Stimulated activated CD8-positive, alpha-beta memory T cell treated with anti-CD3 and anti-CD28 coated beads, Interleukin-12 subunit alpha, Interleukin-12 subunit beta, amount 100 ng/mL, for 4 hours (primary cell): Measurements from ENCODE around the gene GPR161.
"Not testable (repeated sequence)": the region's sequence is repeated elsewhere in the genome, so short reads cannot be mapped to it uniquely, and the experiment has no call there.

Experiments
- DNase-seq: peaks from one replicate; pipeline ENCODE4 v3.0.0-alpha.2; 2020; ENCODE audit warnings: low read depth

The GPR161 gene

DNA sequence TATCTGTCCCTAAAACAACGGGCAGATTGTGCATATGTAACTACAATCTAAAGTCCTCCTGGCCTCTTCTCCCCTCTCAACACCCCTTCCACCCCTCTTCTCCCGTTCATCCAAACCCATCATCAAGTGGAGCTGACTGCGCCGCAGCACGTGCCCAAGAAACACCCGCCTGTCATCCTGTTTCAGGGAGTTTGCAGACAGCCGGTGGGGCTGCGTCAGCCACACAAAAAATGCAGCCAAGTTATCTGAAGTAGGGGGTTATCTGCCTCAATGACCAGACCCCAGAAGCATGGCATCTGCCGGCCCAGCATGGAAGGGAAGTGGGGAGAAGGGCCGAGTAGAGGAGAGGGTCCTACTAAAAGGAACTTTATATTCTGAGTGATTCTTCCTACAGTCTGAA is 49.0 kb downstream of the GPR161 start:
- no peak for DNase-seq

GRCh38 chr1:168086438-168086837 is 50.3 kb downstream of the GPR161 start:
- no peak for DNase-seq

DNA sequence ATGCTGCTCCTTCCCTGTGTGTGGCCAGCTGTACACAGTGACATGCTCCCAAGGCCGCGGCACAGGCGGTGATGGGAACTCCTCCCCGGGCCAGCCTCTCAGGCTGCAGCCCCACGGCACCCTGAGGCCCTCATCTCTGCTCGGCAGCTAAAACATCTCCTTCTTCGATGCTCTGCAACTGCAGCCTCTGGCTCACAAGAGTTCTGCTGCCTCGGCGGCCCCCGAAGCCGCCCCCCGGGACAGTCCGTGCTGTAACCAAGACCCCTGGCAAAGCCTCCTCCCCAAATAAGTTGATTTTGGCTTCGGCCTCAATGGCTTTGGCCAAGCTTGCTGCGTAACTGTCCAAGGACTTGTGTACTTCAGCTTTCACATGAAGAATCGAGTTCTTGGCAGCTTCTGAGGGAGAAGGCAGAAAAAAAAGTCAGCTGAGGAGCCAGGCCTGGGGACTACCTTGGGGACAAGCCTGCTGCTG is 51.3 kb downstream of the GPR161 start:
- DNase-seq, result no peak

DNA sequence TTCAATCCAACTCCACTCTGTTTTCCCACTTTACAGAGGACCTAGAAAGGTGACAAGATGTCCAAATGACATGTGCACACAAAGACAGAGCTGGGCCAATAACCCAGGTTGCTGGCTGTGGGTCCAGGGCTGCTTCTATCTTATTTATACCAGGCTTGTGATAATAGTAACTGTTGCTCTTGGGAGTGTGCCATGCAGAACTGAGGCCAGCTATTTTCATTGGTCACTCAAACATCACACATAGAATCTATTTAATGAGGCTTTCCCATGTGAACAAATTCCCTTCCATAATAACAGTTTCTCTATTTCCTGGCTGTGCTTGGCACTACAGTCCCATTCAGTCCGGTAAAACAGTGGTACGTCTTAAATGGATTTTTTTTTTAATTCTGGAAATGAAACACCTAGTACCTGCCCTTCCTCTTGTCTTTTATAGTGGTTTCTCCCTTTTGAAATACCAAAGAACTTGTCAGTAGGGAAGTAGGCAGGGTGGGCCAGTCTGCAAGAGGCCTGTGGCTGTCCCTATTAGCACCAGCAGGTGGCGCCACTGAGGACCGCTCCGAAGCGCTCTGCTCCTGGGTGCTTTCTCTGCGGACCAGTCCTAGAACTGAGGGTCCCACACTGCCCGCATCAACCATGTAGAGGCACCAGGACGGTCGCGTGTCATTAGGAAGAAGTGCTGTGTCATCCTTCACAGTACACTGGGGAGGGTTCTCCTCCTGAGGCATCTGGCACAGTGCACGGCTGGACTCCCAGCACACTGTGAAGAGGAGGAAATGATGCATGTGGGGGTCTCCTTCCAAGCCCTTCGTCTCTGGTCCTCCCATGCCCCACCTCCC is 52.1 kb downstream of the GPR161 start:
- peak; percentile 24 for DNase-seq

DNA sequence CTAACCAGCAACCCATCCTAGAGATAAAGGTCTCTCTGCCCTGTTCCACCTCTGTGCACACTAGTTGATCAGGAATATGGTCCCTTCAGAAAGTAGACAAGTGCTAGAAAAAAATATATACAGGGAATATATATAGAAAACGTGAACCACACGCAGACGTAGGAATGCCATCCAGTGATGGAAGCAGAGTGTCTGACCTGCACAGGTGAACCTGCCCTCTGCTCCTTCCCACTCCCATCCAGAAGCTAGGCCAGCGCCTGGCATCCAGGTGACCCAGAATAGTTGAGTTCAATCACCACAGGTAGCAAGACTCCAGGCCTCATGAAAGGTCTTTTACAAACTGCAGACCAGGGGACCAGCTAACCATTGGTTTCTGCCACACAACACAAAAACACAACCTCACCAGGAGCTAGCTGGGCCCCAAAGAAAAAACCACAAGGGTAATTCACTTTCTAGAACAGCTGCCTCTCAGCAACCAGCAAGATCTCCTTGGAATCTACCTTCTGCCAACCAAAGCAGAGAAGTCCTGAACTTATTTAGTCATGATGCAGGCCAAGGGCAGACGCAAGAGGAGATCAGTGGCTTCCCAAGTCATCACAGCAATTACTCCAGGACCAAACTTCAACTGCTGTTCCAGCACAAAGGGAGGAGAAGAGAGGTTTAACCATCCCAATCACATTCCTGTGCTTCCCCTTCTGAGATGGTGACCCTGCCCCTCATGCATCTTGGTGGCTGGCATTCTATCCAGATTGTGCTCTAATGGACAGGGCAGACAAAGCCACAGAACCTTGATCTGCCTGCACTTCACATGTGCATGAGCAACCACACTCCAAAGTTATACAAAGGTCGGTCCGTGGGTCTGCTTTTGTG is 53.0 kb downstream of the GPR161 start:
- no peak for DNase-seq

- peak; percentile 19 for DNase-seq
Measured at GRCh38 chr1:168082008-168082876, 54.5 kb downstream of the GPR161 start.

GRCh38 chr1:168081373-168082007 is 55.2 kb downstream of the GPR161 start:
- no peak for DNase-seq

DNA sequence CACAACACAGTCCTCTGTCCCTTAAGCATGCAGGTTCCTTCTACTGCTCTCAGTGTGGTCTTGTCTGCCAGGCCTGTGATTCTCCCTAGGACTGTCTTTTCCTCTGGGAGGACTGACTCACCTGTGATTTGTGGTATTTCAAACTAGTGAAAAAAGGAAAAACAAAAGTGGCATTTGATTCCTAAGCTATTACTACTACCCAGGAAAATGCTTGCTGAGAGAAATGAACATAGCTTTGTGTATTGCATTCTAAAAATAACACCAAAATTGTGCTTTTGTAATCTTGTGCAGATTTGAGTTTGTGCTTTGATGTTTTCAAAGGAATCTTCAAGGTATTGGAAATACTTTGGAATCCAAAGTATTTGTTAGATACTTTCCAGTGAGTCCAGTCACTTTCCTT is 57.0 kb downstream of the GPR161 start:
- no peak for DNase-seq

GRCh38 chr1:168069384-168069783 is 67.3 kb downstream of the GPR161 start:
- DNase-seq, result no peak

GRCh38 chr1:168065506-168065905 is 71.2 kb downstream of the GPR161 start:
- DNase-seq, result no peak

DNA sequence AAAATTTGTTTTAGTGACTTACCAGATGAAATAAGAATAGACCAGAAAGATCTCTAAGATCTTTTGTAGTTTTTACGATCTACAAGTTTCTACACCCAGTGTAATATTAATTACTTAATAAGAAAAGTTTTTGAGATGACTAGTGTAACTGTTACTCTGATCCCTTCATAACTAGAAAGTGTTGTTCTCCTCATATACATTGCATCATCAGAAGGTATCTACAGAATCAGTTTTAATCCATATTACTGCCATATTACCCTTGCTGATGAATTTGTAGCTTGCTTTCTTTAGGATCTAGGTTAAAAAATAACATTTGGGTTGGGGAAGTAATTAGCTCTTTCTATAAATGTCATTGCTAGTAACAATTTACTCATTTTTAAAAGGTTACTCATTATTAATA is 72.5 kb downstream of the GPR161 start:
- DNase-seq, result no peak

GRCh38 chr1:168057921-168058320 is 78.8 kb downstream of the GPR161 start:
- no peak for DNase-seq

DNA sequence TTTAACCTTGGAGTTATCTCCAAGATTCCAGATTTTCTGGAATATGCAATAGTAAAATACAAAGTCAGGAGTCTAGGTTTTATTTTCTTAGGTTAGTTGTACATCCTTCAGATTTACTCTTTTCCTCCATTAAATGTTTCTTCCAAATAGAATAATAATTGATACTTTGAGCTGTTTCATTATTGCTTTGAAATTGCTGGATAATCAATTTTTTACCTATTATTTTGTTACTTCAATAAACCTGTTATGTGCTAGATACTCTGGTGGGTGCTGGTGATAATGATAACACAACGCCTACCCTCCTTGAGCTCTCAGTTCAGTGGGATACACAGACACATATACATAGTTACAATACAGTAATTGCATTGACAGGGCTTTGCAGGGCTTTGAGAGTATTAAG is 79.4 kb downstream of the GPR161 start:
- DNase-seq, result no peak

DNA sequence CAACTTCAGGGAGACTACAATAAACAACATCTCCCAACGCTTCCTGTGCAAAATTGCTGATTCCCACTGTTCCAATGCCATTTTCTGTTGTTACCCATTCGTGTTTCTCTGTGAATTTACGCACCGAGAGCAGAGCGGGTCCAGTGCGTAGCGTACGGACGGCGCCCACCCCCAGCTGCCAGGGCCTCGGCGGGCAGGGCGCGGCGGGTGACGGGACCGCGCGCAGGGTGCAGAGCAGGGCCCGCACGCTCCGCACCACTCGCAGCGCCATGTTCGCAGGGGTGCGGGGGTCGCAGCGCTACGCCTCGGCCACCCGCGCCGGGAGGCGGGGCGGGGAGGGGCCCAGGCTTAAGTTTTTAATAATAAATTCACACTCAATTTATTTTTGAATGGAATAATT is 80.6 kb downstream of the GPR161 start:
- DNase-seq, result not testable (repeated sequence)

DNA sequence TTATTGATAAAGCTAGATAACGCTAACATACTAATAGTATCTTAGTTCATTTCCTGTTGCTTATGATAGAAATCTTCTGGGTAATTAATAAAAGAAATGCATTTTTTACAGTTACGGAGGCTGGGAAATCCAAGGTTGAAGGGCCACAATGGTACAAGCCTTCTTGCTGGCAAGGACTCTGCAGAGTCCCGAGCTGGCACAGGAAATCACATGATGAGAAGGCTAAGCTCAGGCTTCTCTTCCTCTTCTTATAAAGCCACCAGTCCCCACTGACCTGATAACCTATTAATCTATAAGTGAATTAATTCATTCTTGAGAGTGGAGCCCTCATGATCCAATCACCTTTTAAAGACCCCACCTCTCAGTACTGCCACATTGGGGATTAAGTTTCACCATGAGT is 82.6 kb downstream of the GPR161 start:
- DNase-seq, result no peak

- DNase-seq, result no peak
Measured at GRCh38 chr1:168053681-168054080, 83.0 kb downstream of the GPR161 start.

GRCh38 chr1:168050880-168051279 is 85.8 kb downstream of the GPR161 start:
- DNase-seq, result no peak

- DNase-seq, result no peak
Measured at GRCh38 chr1:168050307-168050706, 86.4 kb downstream of the GPR161 start.

DNA sequence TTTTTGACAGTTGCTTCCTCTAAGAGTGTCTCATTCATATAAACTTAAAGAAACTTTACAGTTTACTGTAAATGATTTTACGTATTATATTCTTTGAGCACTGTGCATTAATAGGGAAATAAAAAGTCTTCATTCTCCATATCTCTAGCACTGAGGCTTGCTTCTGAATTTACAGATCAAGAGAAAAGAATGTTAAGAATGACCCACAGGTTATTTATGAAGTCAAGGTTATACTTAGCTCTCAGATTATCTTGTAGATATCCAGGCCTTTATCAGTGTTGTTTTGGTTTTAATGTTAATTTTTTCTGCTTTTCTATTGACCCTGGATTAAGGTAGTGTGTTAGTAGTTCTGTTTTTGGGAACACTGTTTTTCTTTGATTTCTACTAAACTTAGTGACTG is 91.4 kb downstream of the GPR161 start:
- no peak for DNase-seq

- no peak for DNase-seq
Measured at GRCh38 chr1:168042362-168042761, 94.4 kb downstream of the GPR161 start.

DNA sequence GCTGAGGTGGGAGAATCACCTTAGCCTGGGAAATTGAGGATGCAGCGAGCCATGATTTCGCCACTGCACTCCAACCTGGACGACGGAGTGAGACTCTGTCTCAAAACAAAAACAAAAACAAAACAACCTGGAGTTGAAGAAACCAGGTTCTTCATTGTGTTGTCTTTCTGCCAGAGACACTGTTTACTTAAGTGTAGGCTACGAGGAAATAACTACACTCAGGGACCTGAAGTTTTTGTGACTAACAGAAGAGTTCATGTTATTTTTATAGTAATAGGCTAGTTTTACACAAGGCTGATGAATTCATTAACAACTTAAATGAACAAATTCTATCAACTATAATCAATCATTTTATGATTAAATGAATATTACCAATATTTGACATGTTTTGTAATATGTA is 101.4 kb downstream of the GPR161 start:
- DNase-seq, result no peak

DNA sequence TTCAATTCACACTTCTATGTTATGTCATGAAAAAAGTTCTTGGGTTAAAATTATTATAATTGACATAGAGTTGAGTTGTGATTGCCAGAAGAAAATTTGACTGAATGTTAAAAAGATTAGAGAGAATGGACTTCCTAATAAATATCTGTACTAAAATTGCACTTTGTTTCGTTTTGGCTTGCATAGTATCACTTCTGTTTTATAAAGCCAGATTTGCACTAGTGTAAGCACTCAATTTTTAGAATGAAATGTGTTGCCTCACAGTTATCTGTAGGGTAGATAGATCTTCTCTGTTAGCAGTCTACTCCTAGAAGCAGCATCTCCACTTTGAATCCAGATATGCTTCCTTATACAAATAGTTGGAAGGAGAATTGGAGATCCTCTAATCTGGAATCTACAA is 104.7 kb downstream of the GPR161 start:
- no peak for DNase-seq
